Mesendoderm (in vitro differentiated cells): ENCODE data around the gene ACOX1.
A peak's percentile ranks its signal among the peaks of the same experiment; 100 is the strongest.

Source experiments
- DNase-seq: peaks from one replicate; pipeline ENCODE4 v3.0.0; 2013
- H2AK5ac ChIP-seq: 2 replicates; pipeline ENCODE4 v1.6.1; 2013; ENCODE audit warnings: low read length, inconsistent platforms
- H2BK120ac ChIP-seq: 2 replicates; pipeline ENCODE4 v1.6.1; 2013; ENCODE audit warnings: low read depth, mild to moderate bottlenecking, low read length, moderate library complexity, mixed read lengths
- H2BK15ac ChIP-seq: replicated peaks from 2 replicates; pipeline ENCODE4 v1.6.1; 2013; ENCODE audit warnings: low read depth, mild to moderate bottlenecking, moderate library complexity
- H2BK5ac ChIP-seq: 2 replicates; pipeline ENCODE4 v1.6.1; 2013; ENCODE audit warnings: low read length, inconsistent platforms
- H3K18ac ChIP-seq: 2 replicates; pipeline ENCODE4 v1.6.1; 2013; ENCODE audit warnings: mild to moderate bottlenecking, low read length, mixed read lengths
- H3K23ac ChIP-seq: one replicate; pipeline ENCODE4 v1.6.1; 2013; ENCODE audit warnings: low read length
- H3K27ac ChIP-seq: 2 replicates; pipeline ENCODE4 v1.5.1; 2013; ENCODE audit warnings: low read depth, mild to moderate bottlenecking, inconsistent platforms, low read length, moderate library complexity
- H3K27me3 ChIP-seq: 2 replicates; pipeline ENCODE4 v1.6.1; 2013; ENCODE audit warnings: low read length, control low read depth, mild to moderate bottlenecking, inconsistent platforms; ENCODE audit not compliant: insufficient read depth, poor library complexity
- H3K36me3 ChIP-seq: 2 replicates; pipeline ENCODE4 v1.6.1; 2013; ENCODE audit warnings: low read length, inconsistent platforms; ENCODE audit not compliant: control insufficient read depth, insufficient read depth
- H3K4ac ChIP-seq: one replicate; pipeline ENCODE4 v1.6.1; 2013; ENCODE audit warnings: low read depth, mild to moderate bottlenecking, low read length, moderate library complexity
- H3K4me1 ChIP-seq: 2 replicates; pipeline ENCODE4 v1.6.1; 2013; ENCODE audit warnings: low read depth, low read length, inconsistent platforms; ENCODE audit not compliant: control insufficient read depth
- H3K4me2 ChIP-seq: 2 replicates; pipeline ENCODE4 v1.6.1; 2013; ENCODE audit warnings: low read length
- H3K4me3 ChIP-seq: 2 replicates; pipeline ENCODE4 v1.5.1; 2013; ENCODE audit warnings: mild to moderate bottlenecking, low read length
- H3K56ac ChIP-seq: one replicate; pipeline ENCODE4 v1.6.1; 2013; ENCODE audit warnings: low read length
- H3K79me1 ChIP-seq: 2 replicates; pipeline ENCODE4 v1.6.1; 2013; ENCODE audit warnings: low read length, inconsistent platforms
- H3K79me2 ChIP-seq: 2 replicates; pipeline ENCODE4 v1.6.1; 2013; ENCODE audit warnings: mild to moderate bottlenecking, low read length; ENCODE audit not compliant: control insufficient read depth, insufficient read depth
- H3K9ac ChIP-seq: 2 replicates; pipeline ENCODE4 v1.6.1; 2013; ENCODE audit warnings: low read length, inconsistent platforms
- H4K5ac ChIP-seq: one replicate; pipeline ENCODE4 v1.6.1; 2013; ENCODE audit warnings: low read length
- H4K8ac ChIP-seq: one replicate; pipeline ENCODE4 v1.6.1; 2013; ENCODE audit warnings: low read depth, mild to moderate bottlenecking, control low read depth, low read length, moderate library complexity
- WGBS: extraction: QIAGEN DNeasy Blood & Tissue Kit; methylation state at CpG from one replicate; pipeline ENCODE4 v1.1.7; 2013; ENCODE audit warnings: low lambda C conversion rate, missing lambda C conversion rate; ENCODE audit not compliant: insufficient coverage; ENCODE audit errors: extremely low coverage; 5-methylcytosine and 5-hydroxymethylcytosine counted together

ACOX1 gene

GRCh38 chr17:75983501-75984181 is 4.7 kb upstream of the ACOX1 start:
- peak overlapping the region; percentile 25 for H2AK5ac ChIP-seq
- no peaks in the 10 kb centered on the region for H3K27me3 ChIP-seq
- H3K4ac ChIP-seq = peak overlapping the region; percentile 94
- peak overlapping the region; percentile 33 for H3K4me2 ChIP-seq
- H3K56ac ChIP-seq = peak overlapping the region; percentile 83
- peaks cover 11% of the 10 kb centered on the region for H3K4me1 ChIP-seq
- no peaks in the 10 kb centered on the region for H3K36me3 ChIP-seq
- H3K79me1 ChIP-seq = peaks cover 2% of the 10 kb centered on the region
- H3K18ac ChIP-seq = peak overlapping the region; percentile 88
- DNase-seq = peak; percentile 97
- peak overlapping the region; percentile 53 for H3K9ac ChIP-seq
- peak overlapping the region; percentile 94 for H3K27ac ChIP-seq
- peak overlapping the region; percentile 89 for H4K5ac ChIP-seq
- H2BK120ac ChIP-seq = peak overlapping the region; percentile 29
- no peak overlapping the region for H4K8ac ChIP-seq
- no peaks in the 10 kb centered on the region for H3K79me2 ChIP-seq
- no peak overlapping the region for H3K23ac ChIP-seq
- H3K4me3 ChIP-seq = no peak overlapping the region
- peak overlapping the region; percentile 94 for H2BK5ac ChIP-seq
- WGBS = no CpG with 5 or more reads among the region's 6 CpGs
- peak overlapping the region; percentile 45 for H2BK15ac ChIP-seq

GRCh38 chr17:75981019-75981615 is 2.2 kb upstream of the ACOX1 start:
- Histone ChIP-seq H2BK5ac (peak overlapping the region; percentile 62), H3K23ac (no peak overlapping the region), H3K4me2 (no peak overlapping the region)

GRCh38 chr17:75980188-75981018 is 1.4 kb upstream of the ACOX1 start:
- no peaks in the 10 kb centered on the region for H3K36me3 ChIP-seq
- H4K5ac ChIP-seq = no peak overlapping the region
- H2BK15ac ChIP-seq = no peak overlapping the region
- no peak overlapping the region for H3K4me3 ChIP-seq
- peaks cover 4% of the 10 kb centered on the region for H3K79me1 ChIP-seq
- no CpG with 5 or more reads among the region's 18 CpGs for WGBS
- H4K8ac ChIP-seq = no peak overlapping the region
- peak overlapping the region; percentile 70 for H3K4me2 ChIP-seq
- no peak overlapping the region for H3K23ac ChIP-seq
- H3K27ac ChIP-seq = peak overlapping the region; percentile 100
- H2BK5ac ChIP-seq = no peak overlapping the region
- peaks cover 11% of the 10 kb centered on the region for H3K4me1 ChIP-seq
- peak overlapping the region; percentile 89 for H3K4ac ChIP-seq
- peak overlapping the region; percentile 82 for H3K9ac ChIP-seq
- peak overlapping the region; percentile 95 for H3K56ac ChIP-seq
- peak overlapping the region; percentile 27 for H2AK5ac ChIP-seq
- H3K27me3 ChIP-seq = no peaks in the 10 kb centered on the region
- DNase-seq = no peak
- no peak overlapping the region for H2BK120ac ChIP-seq
- peak overlapping the region; percentile 96 for H3K18ac ChIP-seq
- H3K79me2 ChIP-seq = peaks cover 13% of the 10 kb centered on the region

More at GRCh38 chr17:75981019-75981615, 2.2 kb upstream of the ACOX1 start:
- Histone ChIP-seq H2BK120ac (peak overlapping the region; percentile 17), H2AK5ac (no peak overlapping the region), H3K36me3 (no peaks in the 10 kb centered on the region), H3K9ac (peak overlapping the region; percentile 9), H3K27me3 (no peaks in the 10 kb centered on the region), H4K5ac (no peak overlapping the region), H3K4me3 (no peak overlapping the region), H3K27ac (peak overlapping the region; percentile 19), H2BK15ac (no peak overlapping the region), H3K56ac (peak overlapping the region; percentile 50), H3K79me1 (peaks cover 4% of the 10 kb centered on the region), H3K79me2 (peaks cover 11% of the 10 kb centered on the region), H4K8ac (no peak overlapping the region), H3K18ac (no peak overlapping the region), H3K4ac (peak overlapping the region; percentile 79), H3K4me1 (peaks cover 11% of the 10 kb centered on the region)
- no peak for DNase-seq
- no CpG with 5 or more reads among the region's 7 CpGs for WGBS

- Histone ChIP-seq H2AK5ac (peak overlapping the region; percentile 27), H3K79me1 (peaks cover 4% of the 10 kb centered on the region), H2BK15ac (no peak overlapping the region), H3K23ac (peak overlapping the region; percentile 98), H2BK5ac (peak overlapping the region; percentile 64), H4K8ac (peak overlapping the region; percentile 98), H3K56ac (peak overlapping the region; percentile 95), H3K36me3 (no peaks in the 10 kb centered on the region), H3K79me2 (peaks cover 13% of the 10 kb centered on the region), H3K4me3 (peak overlapping the region; percentile 64), H3K4me2 (peak overlapping the region; percentile 70), H3K18ac (peak overlapping the region; percentile 96), H3K9ac (peak overlapping the region; percentile 82), H2BK120ac (no peak overlapping the region), H4K5ac (peak overlapping the region; percentile 44), H3K27ac (peak overlapping the region; percentile 100), H3K4ac (peak overlapping the region; percentile 89), H3K4me1 (peaks cover 11% of the 10 kb centered on the region), H3K27me3 (no peaks in the 10 kb centered on the region)
- DNase-seq = no peak
- no CpG with 5 or more reads among the region's 19 CpGs for WGBS
Observed at GRCh38 chr17:75979705-75980187, 780 bp upstream of the ACOX1 start.

- WGBS = 100% methylated on average over 1 of the region's 9 CpGs
- no peaks in the 10 kb centered on the region for H3K36me3 ChIP-seq
- no peak overlapping the region for H3K56ac ChIP-seq
- H3K18ac ChIP-seq = no peak overlapping the region
- H2BK15ac ChIP-seq = no peak overlapping the region
- no peaks in the 10 kb centered on the region for H3K4me1 ChIP-seq
- no peak overlapping the region for H2BK120ac ChIP-seq
- peak overlapping the region; percentile 32 for H3K4me2 ChIP-seq
- no peak overlapping the region for H2BK5ac ChIP-seq
- H3K27ac ChIP-seq = no peak overlapping the region
- no peak overlapping the region for H4K8ac ChIP-seq
- no peak overlapping the region for H3K4ac ChIP-seq
- peaks cover 16% of the 10 kb centered on the region for H3K79me2 ChIP-seq
- no peak overlapping the region for H3K4me3 ChIP-seq
- H3K23ac ChIP-seq = no peak overlapping the region
- H2AK5ac ChIP-seq = no peak overlapping the region
- peak overlapping the region; percentile 28 for H3K9ac ChIP-seq
- no peaks in the 10 kb centered on the region for H3K27me3 ChIP-seq
- no peak for DNase-seq
- no peak overlapping the region for H4K5ac ChIP-seq
- H3K79me1 ChIP-seq = peaks cover 9% of the 10 kb centered on the region
Observed at GRCh38 chr17:75976175-75976848, 2.7 kb downstream of the ACOX1 start.
